IPS DF 19.7 (cell line): Measurements from ENCODE around the gene MEOX1.
"Not testable (repeated sequence)": the region's sequence is repeated elsewhere in the genome, so short reads cannot be mapped to it uniquely, and the experiment has no call there.

Source experiments
- DNase-seq: peaks from one replicate; pipeline ENCODE4 v3.0.0-alpha.2; 2013; ENCODE audit warnings: low read depth, low spot score

MEOX1 gene

GRCh38 chr17:43618276-43618675, 43.4 kb downstream of the MEOX1 start:
- no peak for DNase-seq

- no peak for DNase-seq
Observed at GRCh38 chr17:43616852-43617251, 44.9 kb downstream of the MEOX1 start.

- DNase-seq, result no peak
Observed at GRCh38 chr17:43616421-43616820, 45.3 kb downstream of the MEOX1 start.

- no peak for DNase-seq
Observed at GRCh38 chr17:43616029-43616351, 45.7 kb downstream of the MEOX1 start.

GRCh38 chr17:43615330-43616028, 46.2 kb downstream of the MEOX1 start:
- DNase-seq, result no peak

- no peak for DNase-seq
Observed at GRCh38 chr17:43614561-43614960, 47.2 kb downstream of the MEOX1 start.

- no peak for DNase-seq
Observed at GRCh38 chr17:43613917-43614316, 47.8 kb downstream of the MEOX1 start.

- no peak for DNase-seq
Observed at GRCh38 chr17:43612515-43612914, 49.2 kb downstream of the MEOX1 start.

- DNase-seq, result no peak
Observed at GRCh38 chr17:43611230-43611969, 50.3 kb downstream of the MEOX1 start.

- DNase-seq, result no peak
Observed at GRCh38 chr17:43609613-43610385, 51.9 kb downstream of the MEOX1 start.

- DNase-seq, result no peak
Observed at GRCh38 chr17:43608313-43608712, 53.4 kb downstream of the MEOX1 start.

GRCh38 chr17:43604549-43604948, 57.2 kb downstream of the MEOX1 start:
- no peak for DNase-seq

GRCh38 chr17:43603321-43603720, 58.4 kb downstream of the MEOX1 start:
- DNase-seq, result no peak

- not testable (repeated sequence) for DNase-seq
Observed at GRCh38 chr17:43602556-43602955, 59.2 kb downstream of the MEOX1 start.

- no peak for DNase-seq
Observed at GRCh38 chr17:43601280-43602039, 60.3 kb downstream of the MEOX1 start.

- DNase-seq, result no peak
Observed at GRCh38 chr17:43599835-43600234, 61.9 kb downstream of the MEOX1 start.

- no peak for DNase-seq
Observed at GRCh38 chr17:43599046-43599395, 62.7 kb downstream of the MEOX1 start.

GRCh38 chr17:43598357-43599045, 63.2 kb downstream of the MEOX1 start:
- DNase-seq, result no peak

- DNase-seq, result no peak
Observed at GRCh38 chr17:43597624-43598356, 63.9 kb downstream of the MEOX1 start.

- no peak for DNase-seq
Observed at GRCh38 chr17:43595466-43595865, 66.3 kb downstream of the MEOX1 start.
